ENCODE results near the gene ATP6V0A1. TPM values are rescaled to one million over a fixed set of nuclear protein-coding genes. Genes with fewer than 3 reads are reported as not detected.
"Not testable (repeated sequence)": the region's sequence is repeated elsewhere in the genome, so short reads cannot be mapped to it uniquely, and the experiment has no call there.

ATP6V0A1 gene
- total RNA-seq, 4 donors from 2014 or later, result 102 to 194 (median 142) TPM

- no peak for TF ChIP-seq POLR2AphosphoS5 (IDR thresholded peaks at IDR 0.05)
- TF ChIP-seq EP300 (IDR thresholded peaks at IDR 0.05), result no peak
- no peak for TF ChIP-seq POLR2A (IDR thresholded peaks at IDR 0.05)
- TF ChIP-seq, protein P1, sequence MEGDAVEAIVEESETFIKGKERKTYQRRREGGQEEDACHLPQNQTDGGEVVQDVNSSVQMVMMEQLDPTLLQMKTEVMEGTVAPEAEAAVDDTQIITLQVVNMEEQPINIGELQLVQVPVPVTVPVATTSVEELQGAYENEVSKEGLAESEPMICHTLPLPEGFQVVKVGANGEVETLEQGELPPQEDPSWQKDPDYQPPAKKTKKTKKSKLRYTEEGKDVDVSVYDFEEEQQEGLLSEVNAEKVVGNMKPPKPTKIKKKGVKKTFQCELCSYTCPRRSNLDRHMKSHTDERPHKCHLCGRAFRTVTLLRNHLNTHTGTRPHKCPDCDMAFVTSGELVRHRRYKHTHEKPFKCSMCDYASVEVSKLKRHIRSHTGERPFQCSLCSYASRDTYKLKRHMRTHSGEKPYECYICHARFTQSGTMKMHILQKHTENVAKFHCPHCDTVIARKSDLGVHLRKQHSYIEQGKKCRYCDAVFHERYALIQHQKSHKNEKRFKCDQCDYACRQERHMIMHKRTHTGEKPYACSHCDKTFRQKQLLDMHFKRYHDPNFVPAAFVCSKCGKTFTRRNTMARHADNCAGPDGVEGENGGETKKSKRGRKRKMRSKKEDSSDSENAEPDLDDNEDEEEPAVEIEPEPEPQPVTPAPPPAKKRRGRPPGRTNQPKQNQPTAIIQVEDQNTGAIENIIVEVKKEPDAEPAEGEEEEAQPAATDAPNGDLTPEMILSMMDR (IDR thresholded peaks at IDR 0.05), result no peak
- no peaks in the 10 kb centered on the region for H3K27me3 ChIP-seq
- H3K27ac ChIP-seq, result peak overlapping the region; percentile 87
- WGBS, result 38% methylated on average over 8 of the region's 11 CpGs
- peaks cover 97% of the 10 kb centered on the region for H3K4me1 ChIP-seq
- peak overlapping the region; percentile 8 for H3K4me3 ChIP-seq
- H3K9me3 ChIP-seq, result no peaks in the 10 kb centered on the region
- no peak for DNase-seq (ENCODE audit: low spot score in 2 of 2)
- H3K36me3 ChIP-seq, result no peaks in the 10 kb centered on the region
Measured at GRCh38 chr17:42411905-42412679, 46.6 kb upstream of the ATP6V0A1 start.

DNA sequence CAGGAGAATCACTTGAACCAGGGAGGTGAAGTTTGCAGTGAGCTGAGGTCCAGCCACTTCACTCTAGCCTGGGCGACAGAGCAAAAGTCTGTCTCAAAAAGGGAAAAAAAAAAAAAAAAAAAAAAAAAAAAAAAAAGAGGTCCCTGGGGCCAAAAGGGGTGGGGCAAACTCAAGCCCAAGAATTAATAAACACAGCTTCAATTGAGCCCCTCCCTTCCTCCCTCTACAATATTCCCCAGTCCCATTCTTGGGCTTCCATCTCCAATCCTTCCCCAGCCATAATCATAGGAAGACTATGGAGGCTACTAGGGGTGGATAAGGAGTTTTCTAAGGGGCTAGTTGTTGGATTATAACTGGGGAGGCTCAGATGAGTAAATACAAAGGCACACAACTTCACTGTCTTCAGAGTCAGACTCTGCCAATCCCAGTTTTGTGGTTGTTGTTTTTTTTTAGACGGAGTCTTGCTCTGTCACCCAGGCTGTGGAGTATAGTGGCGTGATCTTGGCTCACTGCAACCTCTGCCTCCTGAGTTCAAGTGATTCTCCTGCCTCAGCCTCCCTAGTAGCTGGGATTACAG, 45.1 kb upstream of the ATP6V0A1 start:
- no peak for DNase-seq (ENCODE audit: low spot score in 2 of 2)
- Histone ChIP-seq H3K9me3 (no peaks in the 10 kb centered on the region), H3K36me3 (no peaks in the 10 kb centered on the region), H3K27ac (peak overlapping the region; percentile 72), H3K27me3 (no peaks in the 10 kb centered on the region), H3K4me1 (peaks cover 96% of the 10 kb centered on the region), H3K4me3 (no peak overlapping the region)
- TF ChIP-seq EP300 (IDR thresholded peaks at IDR 0.05) (no peak), POLR2AphosphoS5 (IDR thresholded peaks at IDR 0.05) (no peak), POLR2A (IDR thresholded peaks at IDR 0.05) (no peak)
- TF ChIP-seq, protein P1 (IDR thresholded peaks at IDR 0.05), result no peak
- WGBS, result 52% methylated on average over 3 of the region's 3 CpGs

- WGBS, result 35% methylated on average over 5 of the region's 7 CpGs
- peak overlapping the region; percentile 72 for H3K27ac ChIP-seq
- TF ChIP-seq POLR2AphosphoS5 (IDR thresholded peaks at IDR 0.05) (no peak), EP300 (IDR thresholded peaks at IDR 0.05) (no peak), POLR2A (IDR thresholded peaks at IDR 0.05) (no peak)
- TF ChIP-seq, protein P1 (IDR thresholded peaks at IDR 0.05), result no peak
- no peaks in the 10 kb centered on the region for H3K9me3 ChIP-seq
- DNase-seq (ENCODE audit: low spot score in 2 of 2), result no peak
- H3K4me3 ChIP-seq, result peak overlapping the region; percentile 12
- no peaks in the 10 kb centered on the region for H3K36me3 ChIP-seq
- no peaks in the 10 kb centered on the region for H3K27me3 ChIP-seq
- peaks cover 96% of the 10 kb centered on the region for H3K4me1 ChIP-seq
Measured at GRCh38 chr17:42414704-42415409, 43.8 kb upstream of the ATP6V0A1 start.

- H3K27ac ChIP-seq; DNase-seq (ENCODE audit: low spot score in 2 of 2); H3K4me3 ChIP-seq; H3K9me3 ChIP-seq; H3K36me3 ChIP-seq; H3K27me3 ChIP-seq: not testable (repeated sequence)
- H3K4me1 ChIP-seq, result peaks cover 92% of the 10 kb centered on the region
- 72% methylated on average over 5 of the region's 5 CpGs for WGBS
Measured at GRCh38 chr17:42417981-42418380, 40.7 kb upstream of the ATP6V0A1 start.

DNA sequence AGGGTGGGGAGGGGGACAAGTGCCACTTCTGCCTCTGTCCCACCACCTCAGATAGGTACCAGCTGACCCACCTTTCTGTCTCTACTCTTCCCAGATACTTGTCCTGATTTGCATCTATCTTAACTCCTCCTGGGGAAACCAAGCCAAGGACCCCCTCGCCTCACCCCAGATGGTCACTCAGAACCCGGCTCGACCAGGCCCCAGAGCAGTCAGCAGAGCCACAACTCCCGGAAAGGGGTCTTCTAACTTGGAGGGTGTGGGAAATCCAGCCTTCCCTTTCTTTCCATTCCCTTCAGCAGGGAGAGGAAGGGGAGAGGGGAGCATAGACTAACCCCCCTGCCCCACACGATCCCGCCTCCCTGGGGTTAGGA, 37.6 kb upstream of the ATP6V0A1 start:
- WGBS, result 4% methylated on average over 6 of the region's 6 CpGs
- Histone ChIP-seq H3K27me3 (no peaks in the 10 kb centered on the region), H3K4me3 (peak overlapping the region; percentile 77), H3K27ac (peak overlapping the region; percentile 93), H3K9me3 (no peaks in the 10 kb centered on the region), H3K4me1 (peaks cover 84% of the 10 kb centered on the region), H3K36me3 (no peaks in the 10 kb centered on the region)
- TF ChIP-seq, protein P1 (IDR thresholded peaks at IDR 0.05), result no peak
- TF ChIP-seq POLR2AphosphoS5 (IDR thresholded peaks at IDR 0.05) (no peak), EP300 (IDR thresholded peaks at IDR 0.05) (no peak), POLR2A (IDR thresholded peaks at IDR 0.05) (no peak)
- no peak for DNase-seq (ENCODE audit: low spot score in 2 of 2)

Measured in suprapubic skin (tissue), 4 donors.